HG03108 (cell line): Measurements from ENCODE around the gene SLC10A1.

Experiments used
- ATAC-seq: cut with Tn5 transposase; IDR thresholded peaks from one replicate; pipeline ENCODE4 v1.9.1; 2021; ENCODE audit warnings: moderate library complexity; ENCODE audit not compliant: unreplicated experiment

SLC10A1 gene

DNA sequence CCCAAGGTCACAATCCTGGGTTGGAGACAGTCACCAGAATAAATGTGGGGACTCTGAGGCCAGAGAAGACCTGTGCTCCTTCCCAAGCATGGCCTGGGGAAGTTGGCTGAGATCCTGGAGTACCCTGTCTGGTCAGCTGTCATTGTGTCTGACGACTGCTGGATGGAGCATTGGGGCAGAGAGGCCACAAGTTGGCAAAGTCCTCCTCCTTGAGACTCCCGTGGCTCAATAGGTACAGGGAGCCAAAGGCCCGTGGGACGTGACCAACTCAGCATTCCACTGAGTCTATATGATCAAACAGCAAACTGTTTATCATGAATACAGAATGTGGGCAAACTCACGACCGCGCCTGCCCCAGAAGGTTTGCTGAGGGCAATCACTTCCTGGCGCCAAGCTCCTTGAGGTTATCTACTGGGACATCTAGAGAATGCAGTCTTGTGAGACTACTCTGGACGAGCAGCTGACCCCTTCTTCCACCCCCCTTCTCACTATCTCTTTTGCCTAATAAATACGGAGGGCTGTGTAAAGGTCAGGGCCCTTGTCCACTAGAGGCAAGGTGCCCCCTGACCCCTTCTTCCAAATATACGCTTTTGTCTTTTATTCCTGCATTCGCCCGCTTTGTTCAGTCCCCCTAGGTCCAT, 14.3 kb upstream of the SLC10A1 start:
- no peak for ATAC-seq

DNA sequence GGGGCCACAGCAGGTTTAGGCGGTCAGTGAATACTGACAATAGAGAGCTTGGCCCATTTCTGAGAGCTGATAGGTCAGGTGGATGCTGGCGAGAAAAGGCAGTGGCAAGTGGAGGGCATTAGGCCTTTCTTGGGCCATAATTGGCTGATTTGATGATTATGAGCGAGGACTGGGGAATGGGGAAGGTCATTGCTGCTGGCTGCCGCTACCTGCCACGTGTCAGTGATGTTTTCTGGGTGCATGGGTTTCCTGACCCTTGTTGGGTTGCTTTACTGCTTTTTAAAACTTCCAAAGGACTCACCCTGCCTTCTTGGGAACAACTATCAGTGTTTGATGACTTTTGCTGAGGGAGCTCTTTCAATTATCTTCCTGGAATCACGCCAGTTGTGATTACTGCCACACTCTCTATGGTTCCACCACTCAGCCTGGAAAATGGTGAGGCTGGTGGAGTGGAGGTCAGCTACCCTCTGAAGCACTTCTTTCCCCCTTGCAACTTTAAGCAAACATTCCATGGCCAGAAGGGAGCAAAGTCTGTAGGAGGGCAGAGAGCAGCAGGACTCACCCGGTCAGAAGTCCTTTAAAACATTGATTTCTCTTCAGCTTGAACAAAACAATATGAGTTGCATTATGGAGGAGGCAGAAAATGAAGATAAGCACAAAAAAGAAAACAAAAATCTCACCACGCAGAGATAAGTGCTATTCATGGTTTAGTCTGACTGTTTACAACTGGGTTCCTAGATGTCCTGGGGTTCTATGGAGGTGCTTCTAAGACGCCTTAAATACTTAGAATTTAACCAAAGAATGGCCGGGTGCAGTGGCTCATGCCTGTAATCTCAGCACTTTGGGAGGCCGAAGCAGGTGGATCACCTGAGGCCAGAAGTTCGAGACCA, 12.1 kb upstream of the SLC10A1 start:
- ATAC-seq, result no peak

DNA sequence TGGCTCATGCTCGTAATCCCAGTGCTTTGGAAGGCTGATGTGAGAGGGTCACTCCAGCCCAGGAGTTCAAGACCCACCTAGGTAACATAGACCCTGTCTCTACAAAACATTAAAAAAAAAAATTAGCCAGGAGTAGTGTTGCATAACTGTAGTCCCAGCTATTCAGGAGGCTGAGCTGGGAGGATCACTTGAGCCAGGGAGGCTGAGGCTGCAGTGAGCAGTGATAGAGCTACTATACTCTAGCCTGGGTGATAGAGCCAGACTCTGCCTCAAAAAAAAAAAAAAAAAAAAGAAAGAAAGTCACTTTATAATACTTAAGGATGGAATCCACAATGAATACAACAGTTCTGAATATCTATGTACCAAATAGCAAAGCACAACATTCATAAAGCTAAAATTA, 10.2 kb upstream of the SLC10A1 start:
- no peak for ATAC-seq

DNA sequence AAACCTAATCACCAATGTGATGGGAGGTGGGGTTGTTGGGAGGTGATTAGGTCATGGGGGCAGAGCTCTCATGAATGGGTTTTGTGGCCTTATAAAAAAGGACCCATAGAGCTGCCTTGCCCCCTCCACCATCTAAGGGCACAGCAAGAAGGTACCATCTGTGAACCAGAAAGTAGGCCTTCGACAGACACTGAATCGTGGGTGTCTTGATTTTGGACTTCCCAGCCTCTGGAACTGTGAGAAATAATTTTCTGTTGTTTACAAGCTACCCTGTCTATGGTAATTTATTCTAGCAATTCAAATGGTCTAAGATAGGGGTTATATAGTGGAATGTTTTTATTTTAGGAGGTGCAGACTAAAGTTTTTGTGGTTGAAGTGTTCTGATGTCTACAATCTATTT, 7.9 kb upstream of the SLC10A1 start:
- no peak for ATAC-seq

DNA sequence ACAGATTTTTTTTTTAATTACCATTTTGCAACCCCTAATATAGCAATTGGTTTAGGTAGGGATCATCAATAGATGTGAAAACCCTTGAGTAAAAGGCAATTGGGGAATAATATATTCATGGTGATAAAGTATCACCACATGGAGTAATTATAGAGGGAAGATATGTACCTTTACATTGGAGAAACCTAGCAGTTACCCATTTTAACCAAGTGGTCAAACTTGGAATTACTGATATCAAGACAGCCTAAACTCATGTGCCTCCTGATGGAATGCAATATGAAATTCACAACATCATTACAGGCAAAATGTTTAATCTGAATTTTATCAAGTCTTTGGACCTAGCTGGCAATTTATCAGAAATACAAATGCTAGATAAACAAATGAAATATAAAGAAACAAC, 6.7 kb upstream of the SLC10A1 start:
- ATAC-seq, result no peak

DNA sequence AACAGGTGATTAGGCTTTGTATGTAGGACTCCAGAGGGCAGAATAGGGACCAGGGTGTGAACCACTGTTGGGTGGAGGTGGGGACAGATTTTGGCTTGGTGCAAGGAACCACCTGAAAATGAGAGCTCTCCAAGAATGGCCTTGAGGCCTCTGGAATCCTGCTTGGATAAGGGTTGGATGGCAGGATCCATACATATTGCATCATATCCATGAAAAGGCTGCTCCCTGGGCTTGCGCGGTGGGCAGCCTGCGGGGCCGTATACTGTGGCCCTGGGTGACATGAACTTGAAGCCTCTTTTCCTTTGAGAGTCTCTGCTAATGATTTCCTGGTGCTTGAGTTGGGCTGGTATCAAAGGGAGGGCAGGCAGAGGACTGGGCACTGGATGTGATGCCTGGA, 1.3 kb upstream of the SLC10A1 start:
- ATAC-seq, result no peak

DNA sequence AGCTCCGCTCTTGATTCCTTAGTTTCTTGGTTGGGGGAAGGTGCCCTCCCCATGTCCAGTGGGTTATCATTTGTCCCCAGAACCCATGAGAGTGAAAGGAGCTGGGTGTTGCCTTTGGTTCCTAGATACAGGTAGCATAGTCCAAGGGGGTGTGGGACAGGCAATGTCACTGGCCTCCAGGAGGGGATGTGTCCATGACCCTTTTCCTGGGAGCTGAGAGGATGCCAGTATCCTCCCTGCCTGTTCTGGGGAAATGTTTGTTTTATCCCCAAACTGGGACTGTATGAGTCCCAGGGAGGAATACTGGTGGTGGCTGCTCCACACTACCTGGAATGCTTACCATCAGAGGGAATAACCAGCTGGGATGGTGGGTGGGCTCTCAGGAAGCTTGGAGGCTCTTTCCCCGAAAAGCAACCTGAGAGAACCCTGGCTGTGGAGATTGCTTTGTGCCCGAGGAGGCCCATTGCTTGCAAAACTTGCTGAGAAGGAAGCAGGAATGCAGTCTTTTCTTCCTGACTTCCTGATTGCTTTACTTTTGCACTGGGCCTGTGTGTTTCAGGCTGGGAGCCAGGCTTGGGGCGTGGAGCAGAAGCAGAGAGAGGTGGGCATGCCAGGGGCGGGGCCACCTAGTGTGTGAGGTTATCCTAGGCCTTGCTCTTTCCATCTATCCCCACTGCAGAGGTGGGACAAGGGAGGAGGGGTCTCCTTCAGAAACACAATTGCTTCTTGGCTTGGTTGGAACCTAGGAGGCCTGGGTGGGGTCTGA, 715 bp upstream of the SLC10A1 start:
- no peak for ATAC-seq

DNA sequence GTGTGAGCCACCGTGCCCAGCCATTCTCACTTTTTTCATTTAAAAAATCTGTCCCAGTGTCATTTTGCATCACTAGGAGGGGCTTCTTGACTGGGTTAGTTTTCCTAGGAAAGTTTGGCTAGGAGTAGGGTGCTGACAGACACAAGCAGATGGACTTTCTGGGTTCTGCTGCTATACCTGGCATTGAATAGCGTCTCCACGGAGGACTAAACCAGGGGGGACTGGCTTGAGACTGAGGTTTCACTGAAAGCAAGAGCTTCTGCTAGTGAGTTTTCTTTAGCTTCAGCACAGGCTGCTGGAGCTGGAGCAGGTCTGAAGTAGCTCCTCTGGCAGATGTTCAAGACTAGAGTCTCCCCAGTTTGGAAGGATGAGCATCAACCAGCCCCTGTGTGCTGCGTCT, 1.4 kb downstream of the SLC10A1 start:
- ATAC-seq, result no peak

DNA sequence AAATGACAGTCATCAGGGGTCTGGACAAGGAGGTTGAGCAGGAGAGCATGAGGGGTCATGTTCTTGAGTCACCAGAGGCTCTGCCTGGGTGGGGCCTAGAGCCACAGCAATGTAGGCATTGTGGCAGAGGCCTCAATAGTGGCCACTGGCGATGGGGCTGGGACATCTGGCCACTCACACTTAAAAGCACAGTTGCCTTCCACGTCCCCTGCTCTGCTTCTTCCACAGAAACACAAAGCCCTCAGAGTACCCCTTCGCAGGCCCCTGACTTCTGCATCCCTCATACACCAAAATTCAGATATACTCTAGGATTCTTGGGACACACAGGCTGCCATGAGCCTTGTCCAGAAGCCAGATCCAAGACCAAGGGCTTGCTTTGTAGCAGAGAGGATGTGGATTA, 2.2 kb downstream of the SLC10A1 start:
- ATAC-seq, result no peak

DNA sequence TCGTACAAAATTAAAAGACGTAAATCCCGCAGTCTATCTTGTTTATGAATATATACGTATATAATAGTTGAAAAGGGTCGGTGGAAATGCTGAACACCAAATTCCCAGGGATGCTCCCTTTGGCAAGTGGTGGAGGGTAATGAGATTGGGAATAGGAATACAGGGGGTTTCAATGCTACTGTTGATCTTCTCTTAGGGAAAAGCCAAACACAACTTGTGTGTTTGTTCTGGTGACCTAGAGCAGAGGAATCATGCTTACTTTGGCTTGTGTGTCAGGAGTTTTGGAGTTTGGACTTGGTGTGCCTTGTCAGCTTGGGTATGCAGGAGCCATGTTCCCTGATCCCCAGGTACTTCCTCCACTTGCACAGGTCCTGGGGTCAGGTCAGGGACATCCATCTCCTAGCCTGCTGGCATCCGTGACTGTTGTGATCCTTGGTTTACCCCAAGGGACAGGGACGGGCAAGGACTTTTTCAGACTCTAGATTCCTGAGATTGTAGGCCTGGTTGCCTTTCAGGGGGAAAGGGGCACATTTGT, 4.1 kb downstream of the SLC10A1 start:
- no peak for ATAC-seq

DNA sequence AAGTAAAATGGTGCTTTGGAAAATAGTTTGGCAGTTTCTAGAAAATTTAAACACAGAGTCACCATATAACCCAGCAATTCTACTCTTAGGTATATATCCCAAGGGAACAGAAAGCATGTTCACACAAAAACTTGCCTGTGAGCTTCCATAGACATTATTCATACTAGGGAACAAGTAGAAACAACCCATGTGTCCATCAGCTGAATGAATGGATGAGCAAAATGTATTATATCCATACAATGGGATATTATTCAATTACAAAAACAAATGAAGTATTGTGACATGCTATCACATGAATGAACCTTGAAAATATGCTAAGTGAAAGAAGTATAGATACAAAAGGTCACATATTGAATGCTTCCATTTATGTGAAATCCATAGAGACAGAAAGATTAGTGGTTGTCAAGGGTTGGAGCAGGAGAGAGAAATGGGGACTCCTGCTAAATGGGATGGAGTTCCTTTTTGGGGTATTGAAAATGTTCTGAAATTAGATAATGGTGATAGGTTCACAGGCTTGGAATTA, 7.9 kb downstream of the SLC10A1 start:
- no peak for ATAC-seq

DNA sequence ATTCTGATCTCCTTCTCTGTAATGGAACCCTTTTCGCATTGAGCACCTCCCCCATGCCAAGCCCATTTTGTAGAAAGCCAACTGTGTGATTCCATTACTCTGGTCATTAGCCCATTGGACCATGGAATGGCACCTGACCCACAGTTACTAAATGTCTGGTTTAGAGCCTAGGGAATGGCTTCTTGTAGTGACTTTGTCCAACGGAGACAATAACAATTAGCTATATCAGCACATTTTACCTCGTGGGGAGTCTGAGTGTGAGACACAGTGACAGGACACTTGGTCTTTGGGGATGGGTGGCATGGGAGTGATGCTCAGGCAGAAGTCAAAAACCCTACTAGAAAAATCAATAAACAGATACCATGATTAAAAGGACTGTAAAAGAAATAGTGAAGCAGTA, 10.4 kb downstream of the SLC10A1 start:
- no peak for ATAC-seq

DNA sequence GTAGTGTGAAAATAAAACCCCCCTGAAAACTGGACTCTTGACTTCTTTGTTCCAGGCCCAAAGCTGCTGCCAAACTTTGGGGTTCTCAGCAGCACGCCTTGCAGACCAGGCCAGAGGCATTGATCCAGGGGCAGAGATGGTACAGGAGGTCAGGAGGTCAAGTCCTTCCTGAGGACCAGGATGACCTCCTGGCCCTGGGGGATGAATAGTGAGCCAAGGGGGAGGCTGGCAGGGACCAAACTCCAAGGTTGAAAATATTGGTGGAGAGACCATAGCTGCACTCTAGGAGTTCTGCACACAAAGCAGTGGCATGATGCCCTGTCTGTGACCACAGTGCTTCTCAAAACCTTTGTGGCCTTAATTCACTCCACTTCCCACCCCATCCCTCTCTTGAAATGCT, 12.1 kb downstream of the SLC10A1 start:
- no peak for ATAC-seq

DNA sequence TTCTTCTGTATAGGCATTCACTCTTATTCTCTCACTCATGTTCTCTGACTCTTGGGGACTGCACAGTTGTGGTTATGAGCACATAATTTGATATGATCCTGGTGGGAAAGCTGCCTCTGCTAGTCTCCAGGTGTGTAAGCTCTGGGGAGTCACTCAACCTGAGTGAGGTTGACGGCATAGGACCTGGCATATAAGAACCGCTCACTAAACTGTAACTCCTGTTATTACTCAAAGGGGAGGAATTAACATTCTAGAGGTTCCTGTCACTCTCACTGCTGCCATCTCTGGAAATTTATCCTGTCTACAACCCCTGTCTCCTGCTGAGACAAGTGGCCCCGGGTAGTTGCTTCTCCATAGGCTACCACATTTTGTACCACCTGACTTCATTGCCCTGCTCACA, 16.1 kb downstream of the SLC10A1 start:
- no peak for ATAC-seq

DNA sequence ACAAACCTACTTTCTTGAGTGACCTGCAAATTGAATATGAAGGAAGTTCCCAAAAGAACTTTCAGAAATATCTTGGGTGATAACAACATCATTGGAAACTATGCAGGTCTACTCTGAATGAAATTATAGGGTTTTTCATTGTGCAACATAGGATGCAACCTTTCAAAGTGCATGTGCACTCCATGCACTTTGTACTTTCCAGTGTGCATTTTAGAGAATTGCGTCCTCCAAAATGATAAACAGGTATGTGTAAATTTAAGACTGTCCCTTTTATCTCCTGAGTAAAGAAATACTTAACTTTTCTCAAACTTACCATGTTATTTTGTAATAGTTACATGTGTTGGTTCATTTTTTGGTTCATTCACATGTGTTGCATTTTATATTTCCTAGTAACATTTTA, 16.9 kb downstream of the SLC10A1 start:
- no peak for ATAC-seq

DNA sequence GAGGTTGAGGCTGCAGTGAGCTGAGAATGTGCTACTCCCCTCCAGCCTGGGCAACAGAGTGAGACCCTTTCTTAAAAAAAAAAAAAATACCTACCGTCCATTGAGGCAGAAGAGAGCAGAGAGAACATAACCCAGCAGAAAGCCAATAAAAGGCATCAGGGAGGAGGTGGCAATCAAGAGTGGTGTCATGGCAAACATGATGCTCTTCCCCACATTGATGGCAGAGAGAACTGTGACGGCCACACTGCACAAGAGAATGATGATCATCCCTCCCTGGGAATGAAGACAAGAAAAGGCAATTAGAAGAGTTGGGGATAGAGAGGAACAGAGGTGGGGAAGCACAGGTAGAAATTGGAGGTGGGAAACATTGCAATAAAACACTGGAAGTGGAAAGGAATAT, 18.0 kb downstream of the SLC10A1 start:
- ATAC-seq, result no peak

DNA sequence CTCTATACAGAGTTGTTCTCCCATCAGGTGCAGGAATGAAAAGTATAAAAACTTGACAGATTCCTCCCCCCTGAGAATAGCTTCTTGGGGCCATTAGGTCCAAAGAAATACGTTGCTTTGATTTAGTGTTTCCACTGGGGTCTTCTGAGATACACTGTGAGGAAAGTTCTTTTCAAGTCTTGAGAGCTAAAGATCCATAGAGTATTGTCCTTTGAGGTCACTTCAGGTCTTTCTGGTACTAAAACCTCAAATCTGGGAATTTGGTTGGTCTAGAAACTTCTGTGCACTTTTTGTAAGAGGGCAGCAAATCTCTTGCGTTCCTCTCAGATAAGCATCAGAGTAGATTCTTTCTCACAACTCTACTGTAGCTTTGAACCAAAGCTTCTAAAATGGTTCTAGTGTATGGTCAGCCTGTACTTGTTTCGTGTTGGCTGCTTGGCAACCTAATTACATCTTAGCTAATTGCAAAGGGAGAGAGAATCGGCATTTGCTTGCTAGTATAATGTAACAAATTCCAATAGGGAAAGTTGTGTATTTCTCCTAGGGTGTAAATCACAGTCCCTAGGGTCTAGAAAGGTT, 20.1 kb downstream of the SLC10A1 start:
- ATAC-seq, result no peak

DNA sequence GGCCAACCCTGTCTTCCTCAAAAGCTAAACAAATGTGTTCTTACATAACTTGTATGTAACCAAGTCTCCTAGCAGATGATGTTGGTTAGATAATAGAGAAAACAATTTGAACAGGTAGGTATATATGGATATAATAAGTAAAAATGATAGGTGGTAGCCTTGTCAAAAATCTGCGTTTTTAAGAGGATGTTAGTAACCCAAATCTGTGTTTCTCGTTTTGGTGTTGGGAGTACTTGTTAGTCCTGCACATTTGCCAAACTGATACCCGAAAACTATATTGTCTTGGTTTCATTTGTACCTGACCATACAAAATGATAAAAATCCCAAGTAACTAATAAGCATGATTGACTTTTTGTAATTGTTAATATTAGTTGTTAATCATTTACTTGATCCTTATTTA, 22.0 kb downstream of the SLC10A1 start:
- no peak for ATAC-seq

DNA sequence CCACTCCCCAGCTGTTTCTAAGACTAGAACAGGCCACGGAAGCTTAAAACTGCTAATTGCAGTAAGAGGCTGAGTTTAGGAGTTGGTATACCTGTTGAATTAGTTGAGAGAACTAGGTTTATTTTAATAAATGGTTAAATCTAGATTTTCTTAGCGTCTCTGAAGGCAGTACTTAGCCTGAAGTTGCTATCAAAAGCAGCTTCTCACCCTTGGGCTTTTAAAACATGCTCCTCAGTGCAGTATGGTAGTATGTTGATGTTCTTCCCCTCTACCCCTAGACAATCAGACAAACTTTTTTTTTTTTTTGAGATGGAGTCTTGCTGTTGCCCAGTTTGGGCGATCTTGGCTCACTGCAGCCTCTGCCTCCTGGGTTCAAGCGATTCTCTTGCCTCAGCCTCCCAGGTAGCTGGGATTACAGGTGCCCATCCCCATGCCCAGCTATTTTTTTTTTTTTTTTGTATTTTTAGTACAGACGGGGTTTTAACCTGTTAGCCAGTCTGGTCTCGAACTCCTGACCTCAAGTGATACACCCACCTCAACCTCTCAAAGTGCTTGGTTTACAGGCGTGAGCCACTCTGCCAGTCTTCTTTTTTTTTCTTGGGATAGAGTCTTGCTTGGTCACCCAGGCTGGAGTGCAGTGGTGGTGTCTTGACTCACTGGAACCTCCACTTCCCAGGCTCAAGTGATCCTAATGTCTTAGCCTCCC, 23.3 kb downstream of the SLC10A1 start:
- no peak for ATAC-seq
